ENCODE data around the gene ATP8B1. TPM values are rescaled to one million over a fixed set of nuclear protein-coding genes. Genes with fewer than 3 reads are reported as not detected.
A peak's percentile ranks its signal among the peaks of the same experiment; 100 is the strongest.

The ATP8B1 gene
- total and polyA plus RNA-seq, 9 of the 15 experiments (the other 6 are each of a cell fraction or from before 2014, with no cell fraction given), result 0.01 to 0.22 (median 0.03) TPM; not detected in 3

GRCh38 chr18:57776767-57777166, 26.3 kb downstream of the ATP8B1 start (continued):
- TF ChIP-seq HDAC2 (IDR thresholded peaks at IDR 0.05) (peak; percentile 91), ZNF644 (tag; IDR thresholded peaks at IDR 0.05; ENCODE audit: low read depth) (peak; percentile 84; the same call in 1 of the 2 replicates), DMBX1 (CRISPR knock-in tag; IDR thresholded peaks at IDR 0.05; ENCODE audit: borderline replicate concordance) (peak; percentile 81), CREB5 (CRISPR knock-in tag; IDR thresholded peaks at IDR 0.05) (no peak), L3MBTL2 (IDR thresholded peaks at IDR 0.05) (peak; percentile 49; the same call in 1 of the 2 replicates), ZNF140 (CRISPR knock-in tag; IDR thresholded peaks at IDR 0.05) (no peak), CC2D1A (IDR thresholded peaks at IDR 0.05) (peak; percentile 91), CREB3 (tag; conservative IDR thresholded peaks at IDR 0.05; ENCODE audit: low read depth) (no peak), NEUROD1 (IDR thresholded peaks at IDR 0.05; ENCODE audit: borderline replicate concordance, low read depth, low read length, partially characterized antibody) (no peak), ZNF766 (CRISPR knock-in tag; conservative IDR thresholded peaks at IDR 0.05) (peak; percentile 63; the same call in 1 of the 2 replicates), NCOR1 (IDR thresholded peaks at IDR 0.05) (peak; percentile 94), FOSL1 (tag; conservative IDR thresholded peaks at IDR 0.05) (peak; percentile 62), RB1 (IDR thresholded peaks at IDR 0.05; ENCODE audit: low read depth) (no peak), BCOR (IDR thresholded peaks at IDR 0.05) (peak; percentile 79), TRIM25 (IDR thresholded peaks at IDR 0.05; ENCODE audit: borderline replicate concordance) (no peak)
